Tibial nerve (tissue), 4 donors: ENCODE measurements around the gene ERVFRD-1.

Source experiments
- CTCF ChIP-seq, 5 experiments: fragments of 200-600 bp in 3 of 5; fragments of 450-650 bp in 2 of 5; sonication (generic) in 3 of 5; IDR thresholded peaks; one replicate each; pipeline ENCODE4 v1.5.1; 2016 to 2019; ENCODE audit warnings: antibody characterized with exemption in 5 of 5, mild to moderate bottlenecking in 3 of 5, moderate library complexity in 2 of 5
- EP300 ChIP-seq, 2 donors: sonication (generic); formaldehyde crosslinking; IDR thresholded peaks; one replicate each; pipeline ENCODE4 v1.6.1; 2017; ENCODE audit warnings: antibody characterized with exemption in 2 of 2, mild to moderate bottlenecking in 1 of 2

DNA sequence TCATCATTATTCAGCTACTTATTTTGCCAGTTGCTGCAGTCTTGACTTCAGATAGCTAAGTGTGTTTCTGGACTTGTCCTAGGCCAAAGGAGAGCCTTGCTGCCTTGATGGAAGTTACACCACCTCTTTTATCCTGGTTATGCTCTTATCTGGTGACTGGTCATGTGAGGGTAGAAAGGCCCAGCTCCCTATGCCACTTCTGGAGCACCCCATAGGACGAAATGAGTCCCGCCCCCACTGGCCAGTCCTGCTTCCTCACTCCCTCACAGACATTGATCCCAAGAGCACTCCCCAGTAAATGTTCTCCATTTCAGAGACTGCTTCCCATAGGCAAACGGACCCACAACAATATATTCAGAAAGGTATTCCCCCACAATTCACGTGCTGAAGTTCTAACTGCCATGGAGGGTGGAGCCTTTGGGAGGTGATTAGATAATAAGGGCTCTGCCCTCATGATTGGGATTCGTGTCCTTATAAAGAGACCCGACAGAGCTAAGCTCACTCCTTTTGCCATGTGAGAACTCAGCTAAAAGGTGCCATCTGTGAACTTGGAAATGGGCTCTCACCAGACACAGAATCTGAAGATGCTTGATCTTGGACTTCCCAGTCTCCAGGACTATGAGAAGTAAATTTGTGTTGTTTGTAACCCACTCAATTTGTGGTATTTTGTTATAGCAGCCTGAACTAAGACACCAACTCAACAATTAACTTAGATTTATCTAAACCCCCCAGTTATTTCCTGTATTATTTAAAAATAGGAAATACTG is 45.9 kb downstream of the ERVFRD-1 start:
- TF ChIP-seq CTCF (IDR thresholded peaks at IDR 0.05) (no peak), EP300 (IDR thresholded peaks at IDR 0.05) (no peak)
